IgD-negative memory B cell (primary cell): ENCODE data around the gene ZNF460. TPM values are rescaled to one million over a fixed set of nuclear protein-coding genes. Genes with fewer than 3 reads are reported as not detected.
A peak's percentile ranks its signal among the peaks of the same experiment; 100 is the strongest.

Source experiments
- H3K27ac Mint-ChIP-seq, 3 donors: one replicate each; pipeline ENCODE4 v1.8.0; 2020 to 2022; ENCODE audit warnings: mild to moderate bottlenecking in 3 of 3, mixed read lengths in 3 of 3, moderate library complexity in 1 of 3
- H3K27me3 Mint-ChIP-seq: one replicate; pipeline ENCODE4 v1.8.0; 2021; ENCODE audit warnings: mixed read lengths
- H3K36me3 Mint-ChIP-seq: one replicate; pipeline ENCODE4 v1.8.0; 2020; ENCODE audit warnings: mild to moderate bottlenecking, mixed read lengths
- H3K4me1 Mint-ChIP-seq, 3 donors: one replicate each; pipeline ENCODE4 v1.8.0; 2020 to 2022; ENCODE audit warnings: mixed read lengths in 3 of 3, mild to moderate bottlenecking in 1 of 3
- H3K4me3 Mint-ChIP-seq, 4 donors: one replicate each; pipeline ENCODE4 v1.8.0; 2020 to 2022; ENCODE audit warnings: mild to moderate bottlenecking in 4 of 4, mixed read lengths in 4 of 4, moderate library complexity in 3 of 4
- H3K9me3 Mint-ChIP-seq, 3 donors: one replicate each; pipeline ENCODE4 v1.8.0; 2020 to 2021; ENCODE audit warnings: mixed read lengths in 3 of 3, mild to moderate bottlenecking in 1 of 3
- polyA plus RNA-seq: library from polyadenylated mRNA; unstranded; fragments of 300-500 nt; fragmentation: Illumina TruSeq; gene quantifications from one replicate; pipeline ENCODE4 v1.2.3, GENCODE V29; 2021

ZNF460 gene
- polyA plus RNA-seq, 1 donor from 2014 or later = 10.2 TPM

- Mint-ChIP-seq H3K27ac (peak overlapping the region in 1 of 3 donors; percentile 20), H3K27me3 (no peaks in the 10 kb centered on the region), H3K4me3 (peak overlapping the region in 1 of 4 donors; percentile 74), H3K36me3 (peaks cover 7% of the 10 kb centered on the region), H3K4me1 (peaks cover 0 to 9% (median 5%) of the 10 kb centered on the region in 3 donors), H3K9me3 (peaks cover 0 to 5% (median 2%) of the 10 kb centered on the region in 3 donors)
These were observed 22.6 kb downstream of the ZNF460 start for GRCh38 chr19:57302727-57303401.

GRCh38 chr19:57305056-57305455 lies 24.8 kb downstream of the ZNF460 start:
- H3K36me3 Mint-ChIP-seq = peaks cover 5% of the 10 kb centered on the region
- H3K4me1 Mint-ChIP-seq = peaks cover 0 to 7% (median 0%) of the 10 kb centered on the region in 3 donors
- H3K4me3 Mint-ChIP-seq = no peak overlapping the region
- H3K27me3 Mint-ChIP-seq = no peaks in the 10 kb centered on the region
- peaks cover 2 to 3% (median 2%) of the 10 kb centered on the region in 3 donors for H3K9me3 Mint-ChIP-seq
- H3K27ac Mint-ChIP-seq = no peak overlapping the region

GRCh38 chr19:57308514-57308913 lies 28.2 kb downstream of the ZNF460 start:
- Mint-ChIP-seq H3K36me3 (peaks cover 3% of the 10 kb centered on the region), H3K27me3 (no peaks in the 10 kb centered on the region), H3K9me3 (peaks cover 0 to 5% (median 2%) of the 10 kb centered on the region in 3 donors), H3K27ac (no peak overlapping the region), H3K4me1 (peaks cover 0 to under 1% (median 0%) of the 10 kb centered on the region in 3 donors), H3K4me3 (no peak overlapping the region)

- Mint-ChIP-seq H3K36me3 (peaks cover 6% of the 10 kb centered on the region), H3K4me1 (no peaks in the 10 kb centered on the region), H3K4me3 (no peak overlapping the region), H3K27ac (no peak overlapping the region), H3K9me3 (peaks cover 0 to 5% (median 1%) of the 10 kb centered on the region in 3 donors), H3K27me3 (peaks cover 4% of the 10 kb centered on the region)
These were observed 30.5 kb downstream of the ZNF460 start for GRCh38 chr19:57310792-57311191.

DNA sequence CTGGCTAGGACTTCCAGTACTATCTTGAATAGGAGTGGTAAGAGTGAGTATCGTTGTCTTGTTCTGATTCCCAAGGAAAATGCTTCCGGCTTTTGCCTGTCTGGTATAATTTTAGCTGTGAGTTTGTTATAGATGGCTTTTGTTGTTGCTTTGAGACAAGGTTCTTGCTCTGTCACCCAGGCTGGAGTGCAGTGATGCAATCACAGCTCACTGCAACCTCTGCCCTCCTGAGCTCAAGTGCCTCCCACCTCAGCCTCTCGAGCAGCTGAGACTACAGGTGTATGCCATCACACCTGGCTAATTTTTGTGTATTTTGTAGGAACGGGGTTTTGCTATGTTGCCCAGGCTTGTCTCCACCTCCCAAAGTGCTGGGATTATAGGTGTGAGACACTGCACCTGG lies 33.9 kb downstream of the ZNF460 start:
- Mint-ChIP-seq H3K27me3 (peaks cover 4% of the 10 kb centered on the region), H3K27ac (no peak overlapping the region), H3K4me1 (no peaks in the 10 kb centered on the region), H3K36me3 (peaks cover 4% of the 10 kb centered on the region), H3K4me3 (no peak overlapping the region), H3K9me3 (peaks cover 0 to 5% (median 1%) of the 10 kb centered on the region in 3 donors)

DNA sequence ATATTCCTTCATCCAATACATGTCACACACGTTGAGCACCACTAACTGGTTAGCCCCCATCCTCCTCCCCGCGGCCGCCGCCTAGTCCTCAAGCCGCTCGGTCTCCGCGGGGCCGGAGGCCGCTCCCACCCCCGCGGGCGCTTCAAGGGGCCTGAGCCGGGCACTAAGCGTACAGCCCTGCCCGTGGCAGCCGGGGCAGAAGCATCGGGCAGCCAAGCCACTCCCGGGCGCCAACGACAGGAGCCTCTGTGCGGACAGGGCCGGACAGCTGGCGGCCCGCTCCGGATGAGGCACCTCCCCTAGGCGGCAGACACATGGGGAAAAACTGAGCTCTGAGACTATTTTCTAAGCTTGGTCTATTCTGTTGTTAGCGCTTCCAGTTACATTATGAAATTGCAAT lies 37.2 kb downstream of the ZNF460 start:
- Mint-ChIP-seq H3K4me1 (peaks cover 17 to 23% (median 17%) of the 10 kb centered on the region in 3 donors), H3K4me3 (no peak overlapping the region), H3K36me3 (peaks cover 4% of the 10 kb centered on the region), H3K27ac (no peak overlapping the region), H3K9me3 (peaks cover 0 to 5% (median 0%) of the 10 kb centered on the region in 3 donors), H3K27me3 (peaks cover 4% of the 10 kb centered on the region)

DNA sequence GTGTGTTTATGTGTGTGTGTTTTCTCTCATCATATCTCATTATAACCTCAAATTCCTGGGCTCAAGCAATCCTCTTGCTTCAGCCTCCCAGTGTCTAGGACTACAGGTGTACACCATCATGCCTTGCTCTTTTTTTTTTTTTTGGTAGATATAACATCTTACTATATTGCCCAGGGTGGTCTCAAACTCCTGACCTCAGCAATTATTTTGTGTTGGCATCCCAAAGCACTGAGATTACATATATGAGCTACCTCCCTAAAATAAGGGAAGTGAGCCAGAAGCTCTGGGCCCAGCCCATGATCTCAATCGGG lies 39.5 kb downstream of the ZNF460 start:
- Mint-ChIP-seq H3K36me3 (peaks cover 12% of the 10 kb centered on the region), H3K4me3 (peak overlapping the region; percentile 93 to 98 (median 96)), H3K9me3 (peaks cover under 1 to 4% (median 4%) of the 10 kb centered on the region in 3 donors), H3K4me1 (peaks cover 17 to 27% (median 21%) of the 10 kb centered on the region in 3 donors), H3K27ac (peak overlapping the region; percentile 81 to 99 (median 97)), H3K27me3 (peaks cover 2% of the 10 kb centered on the region)

GRCh38 chr19:57320180-57321084 lies 40.1 kb downstream of the ZNF460 start, which contains the start of gene ZNF543:
ZNF543 (plus strand) TSS chr19:57320472; CDS start chr19:57320854, 382 bp downstream.
- peak within 1 kb of the TSS; percentile 93 to 98 (median 96) for H3K4me3 Mint-ChIP-seq
- peaks cover 17 to 28% (median 21%) of the 10 kb centered on the region in 3 donors for H3K4me1 Mint-ChIP-seq
- H3K36me3 Mint-ChIP-seq = peaks cover 12% of the 10 kb centered on the region
- peak within 1 kb of the TSS; percentile 81 to 99 (median 97) for H3K27ac Mint-ChIP-seq
- H3K27me3 Mint-ChIP-seq = no peaks in the 10 kb centered on the region
- peaks cover 2 to 7% (median 5%) of the 10 kb centered on the region in 3 donors for H3K9me3 Mint-ChIP-seq

GRCh38 chr19:57321116-57321515 lies 40.8 kb downstream of the ZNF460 start:
- Mint-ChIP-seq H3K4me1 (peaks cover 17 to 28% (median 21%) of the 10 kb centered on the region in 3 donors), H3K4me3 (peak overlapping the region; percentile 93 to 98 (median 96)), H3K27ac (peak overlapping the region; percentile 81 to 99 (median 97)), H3K27me3 (no peaks in the 10 kb centered on the region), H3K9me3 (peaks cover 3 to 8% (median 7%) of the 10 kb centered on the region in 3 donors), H3K36me3 (peaks cover 17% of the 10 kb centered on the region)

- Mint-ChIP-seq H3K9me3 (peaks cover 3 to 8% (median 7%) of the 10 kb centered on the region in 3 donors), H3K36me3 (peaks cover 20% of the 10 kb centered on the region), H3K27me3 (no peaks in the 10 kb centered on the region), H3K27ac (peak overlapping the region in 1 of 3 donors; percentile 81), H3K4me1 (peaks cover 17 to 28% (median 23%) of the 10 kb centered on the region in 3 donors), H3K4me3 (peak overlapping the region in 3 of 4 donors; percentile 87 to 95 (median 93))
These were observed 41.5 kb downstream of the ZNF460 start for GRCh38 chr19:57321751-57322150.

DNA sequence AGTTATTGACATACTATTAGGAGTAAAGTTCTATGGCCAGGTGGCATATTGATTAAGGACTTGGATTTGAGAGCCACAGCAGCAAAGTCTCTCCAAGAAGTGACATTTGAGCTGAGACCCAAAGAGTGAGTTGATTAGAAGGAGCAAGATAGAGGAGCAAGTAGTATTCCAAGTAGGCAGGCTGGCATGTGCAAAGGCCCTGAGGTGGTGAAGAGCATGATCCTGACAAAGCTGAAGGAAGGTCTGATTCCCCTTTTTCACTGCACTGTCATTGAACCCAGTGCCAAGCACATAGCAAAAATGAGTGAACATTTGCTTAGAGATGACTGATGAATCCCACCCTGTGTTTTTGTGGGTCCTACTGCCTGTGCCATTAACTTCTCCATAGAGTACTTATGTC lies 44.7 kb downstream of the ZNF460 start:
- Mint-ChIP-seq H3K27ac (no peak overlapping the region), H3K4me1 (peaks cover 11 to 23% (median 19%) of the 10 kb centered on the region in 3 donors), H3K36me3 (peaks cover 41% of the 10 kb centered on the region), H3K27me3 (no peaks in the 10 kb centered on the region), H3K4me3 (peak overlapping the region in 1 of 4 donors; percentile 11), H3K9me3 (peaks cover 12 to 24% (median 22%) of the 10 kb centered on the region in 3 donors)

DNA sequence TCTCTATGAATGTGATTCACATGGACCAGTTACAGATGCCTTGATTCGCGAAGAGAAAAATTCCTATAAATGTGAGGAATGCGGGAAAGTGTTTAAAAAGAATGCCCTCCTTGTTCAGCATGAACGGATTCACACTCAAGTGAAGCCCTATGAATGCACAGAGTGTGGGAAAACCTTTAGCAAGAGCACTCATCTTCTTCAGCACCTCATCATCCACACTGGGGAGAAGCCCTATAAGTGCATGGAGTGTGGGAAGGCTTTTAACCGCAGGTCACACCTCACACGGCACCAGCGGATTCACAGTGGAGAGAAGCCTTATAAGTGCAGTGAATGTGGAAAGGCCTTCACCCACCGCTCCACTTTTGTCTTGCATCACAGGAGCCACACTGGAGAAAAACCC lies 47.7 kb downstream of the ZNF460 start:
- Mint-ChIP-seq H3K36me3 (peaks cover 38% of the 10 kb centered on the region), H3K9me3 (peaks cover 12 to 24% (median 19%) of the 10 kb centered on the region in 3 donors), H3K4me3 (no peak overlapping the region), H3K4me1 (peaks cover 0 to 2% (median 1%) of the 10 kb centered on the region in 3 donors), H3K27ac (no peak overlapping the region), H3K27me3 (no peaks in the 10 kb centered on the region)

DNA sequence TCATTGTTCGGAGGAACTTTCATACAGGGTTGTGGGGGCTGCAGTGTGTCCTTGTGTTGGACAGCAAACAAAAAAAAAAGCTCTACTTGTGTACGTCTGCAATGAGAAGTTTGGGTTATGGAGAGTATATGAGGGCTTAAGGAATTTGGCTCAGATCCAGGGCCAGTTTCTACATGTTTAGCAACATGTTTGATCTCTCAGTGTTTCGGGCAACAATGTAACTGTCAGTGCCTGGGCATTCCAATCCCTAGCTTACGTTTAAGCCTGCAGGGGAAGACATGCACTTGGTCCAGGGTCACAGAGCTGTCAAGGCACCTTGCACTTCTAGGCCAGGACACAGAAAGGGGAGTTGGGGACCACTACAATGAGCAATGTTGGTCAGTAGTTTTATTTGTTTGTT lies 53.9 kb downstream of the ZNF460 start:
- no peaks in the 10 kb centered on the region for H3K27me3 Mint-ChIP-seq
- H3K27ac Mint-ChIP-seq = no peak overlapping the region
- peaks cover 2 to 8% (median 7%) of the 10 kb centered on the region in 3 donors for H3K9me3 Mint-ChIP-seq
- H3K4me1 Mint-ChIP-seq = no peaks in the 10 kb centered on the region
- peaks cover 7% of the 10 kb centered on the region for H3K36me3 Mint-ChIP-seq
- no peak overlapping the region for H3K4me3 Mint-ChIP-seq

- H3K4me1 Mint-ChIP-seq = no peaks in the 10 kb centered on the region
- H3K4me3 Mint-ChIP-seq = no peak overlapping the region
- H3K27ac Mint-ChIP-seq = no peak overlapping the region
- H3K36me3 Mint-ChIP-seq = peaks cover 6% of the 10 kb centered on the region
- H3K9me3 Mint-ChIP-seq = peaks cover 0 to 6% (median 2%) of the 10 kb centered on the region in 3 donors
- H3K27me3 Mint-ChIP-seq = no peaks in the 10 kb centered on the region
These were observed 58.6 kb downstream of the ZNF460 start for GRCh38 chr19:57338877-57339276.

GRCh38 chr19:57342582-57342981 lies 62.3 kb downstream of the ZNF460 start:
- Mint-ChIP-seq H3K36me3 (peaks cover 2% of the 10 kb centered on the region), H3K27ac (no peak overlapping the region), H3K4me3 (no peak overlapping the region), H3K27me3 (peaks cover 8% of the 10 kb centered on the region), H3K9me3 (peaks cover 0 to 2% (median 2%) of the 10 kb centered on the region in 3 donors), H3K4me1 (no peaks in the 10 kb centered on the region)
